NCI-H526 (cell line): ENCODE data around the gene ALS2.
"Not testable (repeated sequence)": the region's sequence is repeated elsewhere in the genome, so short reads cannot be mapped to it uniquely, and the experiment has no call there.

Source experiments
- DNase-seq, 2 experiments: peaks; one replicate each; lab custom pipeline; 2025; lab: John Stamatoyannopoulos, UW

Gene ALS2

GRCh38 chr2:201674794-201675193 lies 105.9 kb downstream of the ALS2 start:
- DNase-seq = peak in 1 of 2 experiments; percentile 9

GRCh38 chr2:201674298-201674697 lies 106.4 kb downstream of the ALS2 start:
- DNase-seq = no peak

DNA sequence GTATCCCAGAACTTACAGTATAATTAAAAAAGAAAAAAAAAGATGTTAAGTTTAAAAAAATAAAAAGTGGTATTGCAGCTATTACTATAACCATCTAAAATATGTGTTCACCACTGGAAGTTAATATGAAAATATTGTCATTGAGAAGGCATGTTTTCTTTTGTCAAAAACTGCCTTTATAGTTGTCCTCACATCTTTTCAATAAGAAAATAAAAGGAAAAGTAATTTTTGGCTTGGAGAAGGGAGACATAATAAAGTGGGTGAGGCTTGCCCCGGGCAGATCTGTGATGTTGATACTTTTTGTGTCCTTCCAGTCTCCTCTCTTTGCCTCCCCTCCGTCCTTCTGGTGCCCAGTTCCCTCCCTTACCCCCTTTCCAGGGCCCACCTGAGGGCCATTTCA lies 107.2 kb downstream of the ALS2 start:
- no peak for DNase-seq

DNA sequence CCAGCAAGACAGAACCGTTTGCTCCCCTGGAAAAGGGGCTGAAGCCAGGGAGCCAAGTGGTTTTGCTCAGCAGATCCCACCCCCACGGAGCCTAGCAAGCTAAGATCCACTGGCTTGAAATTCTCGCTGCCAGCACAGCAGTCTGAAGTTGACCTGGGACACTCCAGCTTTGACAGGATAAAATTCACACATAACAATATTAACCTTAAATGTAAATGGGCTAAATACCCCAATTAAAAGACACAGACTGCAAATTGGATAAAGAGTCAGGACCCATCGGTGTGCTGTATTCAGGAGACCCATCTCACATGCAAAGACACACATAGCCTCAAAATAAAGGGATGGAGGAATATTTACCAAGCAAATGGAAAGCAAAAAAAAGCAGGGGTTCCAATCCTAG lies 109.5 kb downstream of the ALS2 start:
- DNase-seq = not testable (repeated sequence)

DNA sequence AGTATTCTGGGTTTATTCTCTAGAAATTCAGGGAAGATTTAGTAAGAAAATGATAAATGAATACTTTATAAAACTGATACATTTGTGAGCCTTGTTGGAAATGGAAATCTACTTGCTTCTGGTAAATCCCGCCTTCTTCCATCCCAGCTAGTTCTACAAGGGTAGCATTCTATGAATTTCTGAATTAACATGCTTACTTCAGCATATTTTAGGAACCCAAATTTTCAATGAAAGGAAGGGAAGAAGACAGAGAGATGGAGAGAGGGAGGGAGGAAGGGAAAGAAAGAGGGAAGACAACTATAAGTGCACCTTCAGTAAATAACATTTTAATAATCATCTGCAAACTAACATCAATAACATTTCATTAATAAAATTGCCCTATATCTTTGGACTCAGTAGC lies 110.9 kb downstream of the ALS2 start:
- no peak for DNase-seq

- DNase-seq = no peak
These were observed 112.3 kb downstream of the ALS2 start for GRCh38 chr2:201668402-201668910.

DNA sequence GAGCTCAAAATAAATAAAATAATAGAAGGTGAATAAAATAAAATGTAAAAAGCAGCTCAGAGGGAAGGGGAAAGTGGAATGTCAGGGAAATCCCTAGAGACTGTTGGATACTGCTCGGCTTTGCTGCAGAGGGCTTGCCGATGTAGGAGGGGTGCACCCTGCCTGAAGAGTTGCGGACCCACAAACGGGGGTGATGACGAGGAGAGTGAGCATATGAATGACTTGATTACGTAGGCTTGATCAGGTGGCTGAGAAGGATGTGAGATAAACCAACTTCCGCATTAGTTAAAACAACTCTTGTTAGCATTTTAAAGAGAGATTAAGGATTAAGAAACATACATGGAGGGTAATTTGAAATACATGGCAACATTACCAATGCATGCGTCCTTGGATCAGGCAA lies 116.4 kb downstream of the ALS2 start:
- DNase-seq = no peak

GRCh38 chr2:201661366-201661765 lies 119.4 kb downstream of the ALS2 start:
- no peak for DNase-seq

- DNase-seq = no peak
These were observed 120.3 kb downstream of the ALS2 start for GRCh38 chr2:201660293-201660895.

DNA sequence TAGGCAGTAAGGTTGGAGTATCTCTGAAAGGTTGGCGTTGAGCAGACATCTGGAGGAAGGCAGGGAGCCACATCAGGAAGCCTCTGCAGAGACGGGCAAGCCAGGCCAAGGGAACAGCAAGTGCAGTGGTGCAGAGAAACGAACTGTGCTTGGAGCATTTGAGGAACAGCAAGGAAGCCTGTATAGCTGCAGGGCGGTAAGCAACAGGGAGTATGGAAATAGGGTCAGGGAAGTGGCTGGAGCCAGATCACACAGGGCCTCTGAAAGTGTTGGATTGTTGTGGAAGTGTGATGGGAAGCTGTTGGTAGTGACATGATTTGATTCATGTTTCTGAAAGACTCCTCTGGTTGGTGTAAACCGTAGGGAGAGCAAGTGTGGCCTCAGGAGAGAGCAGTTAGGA lies 124.0 kb downstream of the ALS2 start:
- DNase-seq = no peak

DNA sequence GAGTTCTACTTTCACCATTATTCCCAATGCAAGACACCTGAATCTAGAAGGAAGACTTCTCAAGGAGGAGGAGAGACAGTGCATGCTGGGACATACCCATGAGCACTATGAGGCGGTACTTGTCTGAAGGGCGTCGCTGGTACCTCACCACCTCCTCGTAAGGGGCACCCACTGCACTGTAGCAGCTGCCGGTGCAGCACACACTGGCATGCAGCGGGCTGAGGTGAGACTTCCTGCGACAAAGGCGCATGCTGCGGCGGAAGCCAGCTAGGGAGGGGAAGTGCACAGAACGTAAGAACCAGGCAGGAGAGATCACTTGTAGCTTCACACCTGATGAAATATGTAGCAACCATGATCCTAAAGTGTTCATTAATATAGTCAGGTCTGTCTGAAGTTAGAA lies 124.6 kb downstream of the ALS2 start:
- no peak for DNase-seq

- DNase-seq = no peak
These were observed 125.9 kb downstream of the ALS2 start for GRCh38 chr2:201654616-201655384.

GRCh38 chr2:201653221-201653620 lies 127.5 kb downstream of the ALS2 start:
- DNase-seq = no peak
